NT2/D1 (cell line): Measurements from ENCODE around the gene GPR32.

Experiments
- SUZ12 ChIP-seq: IDR thresholded peaks from 2 replicates; pipeline ENCODE4 v1.6.1; 2011; ENCODE audit not compliant: insufficient read length, insufficient read depth; ENCODE audit errors: extremely low read depth
- YY1 ChIP-seq: IDR thresholded peaks from 2 replicates; pipeline ENCODE4 v1.6.1; 2011; ENCODE audit not compliant: insufficient read length, insufficient read depth
- ZNF274 ChIP-seq: IDR thresholded peaks from 2 replicates; pipeline ENCODE4 v1.6.1; 2011; ENCODE audit warnings: mild to moderate bottlenecking, low read depth, low read length

GRCh38 chr19:50723069-50723468 is 47.2 kb upstream of the GPR32 start, which contains the start of gene CLEC11A:
- no peak for TF ChIP-seq YY1
- no peak for TF ChIP-seq ZNF274
- no peak for TF ChIP-seq SUZ12
